PFSK-1 (cell line): ENCODE data around the gene TCAF1.

Experiments used
- FOXP2 ChIP-seq: optimal IDR thresholded peaks from 2 replicates; pipeline ENCODE3; 2011; ENCODE audit warnings: borderline replicate concordance, control low read depth, inconsistent platforms; ENCODE audit not compliant: insufficient read depth; ENCODE audit errors: extremely low read length, extremely low read depth
- POLR2AphosphoS5 ChIP-seq: IDR thresholded peaks from 2 replicates; pipeline ENCODE4 v1.6.1; 2012; ENCODE audit warnings: low read depth, mild to moderate bottlenecking, control low read depth, low read length, moderate library complexity
- SIN3A ChIP-seq: IDR thresholded peaks from 2 replicates; pipeline ENCODE4 v1.6.1; 2012; ENCODE audit warnings: mild to moderate bottlenecking, low read length, moderate library complexity, borderline replicate concordance; ENCODE audit not compliant: insufficient read depth
- TAF1 ChIP-seq: IDR thresholded peaks from 2 replicates; pipeline ENCODE4 v1.6.1; 2012; ENCODE audit warnings: low read length, control low read depth, borderline replicate concordance; ENCODE audit not compliant: insufficient read depth
- TF ChIP-seq, protein P1 (sequence below), 2 experiments: IDR thresholded peaks; 2 replicates each; pipeline versions ENCODE4 v1.6.1 to v1.8.0; 2011 to 2012; ENCODE audit warnings: low read depth in 2 of 2, low read length in 2 of 2, control low read depth in 1 of 2, inconsistent platforms in 1 of 2, mild to moderate bottlenecking in 1 of 2, moderate library complexity in 1 of 2; ENCODE audit not compliant: insufficient read depth in 1 of 2

Gene TCAF1

DNA sequence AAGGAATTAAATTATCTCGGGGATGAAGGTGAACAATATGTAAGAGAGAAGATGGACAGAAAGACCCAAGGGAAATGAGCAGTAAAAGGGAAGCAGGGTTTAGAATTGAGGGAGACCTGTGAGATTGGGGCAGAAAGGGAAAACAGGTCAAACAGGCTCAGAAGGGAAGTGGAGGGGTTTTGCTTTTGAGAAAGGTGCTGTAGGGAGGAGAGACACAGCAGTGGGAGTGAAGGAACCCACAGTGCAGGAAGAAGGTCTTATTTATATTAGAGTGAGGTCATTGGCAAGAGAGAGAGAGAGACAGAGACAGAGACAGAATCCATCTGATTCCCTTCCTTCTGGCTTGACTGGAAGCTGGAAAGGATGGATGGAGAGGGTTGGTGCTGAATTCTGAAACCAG is 3.5 kb upstream of the TCAF1 start:
- TF ChIP-seq FOXP2: no peak
- no peak for TF ChIP-seq TAF1
- TF ChIP-seq SIN3A: no peak
- no peak for TF ChIP-seq POLR2AphosphoS5
- TF ChIP-seq, protein P1, sequence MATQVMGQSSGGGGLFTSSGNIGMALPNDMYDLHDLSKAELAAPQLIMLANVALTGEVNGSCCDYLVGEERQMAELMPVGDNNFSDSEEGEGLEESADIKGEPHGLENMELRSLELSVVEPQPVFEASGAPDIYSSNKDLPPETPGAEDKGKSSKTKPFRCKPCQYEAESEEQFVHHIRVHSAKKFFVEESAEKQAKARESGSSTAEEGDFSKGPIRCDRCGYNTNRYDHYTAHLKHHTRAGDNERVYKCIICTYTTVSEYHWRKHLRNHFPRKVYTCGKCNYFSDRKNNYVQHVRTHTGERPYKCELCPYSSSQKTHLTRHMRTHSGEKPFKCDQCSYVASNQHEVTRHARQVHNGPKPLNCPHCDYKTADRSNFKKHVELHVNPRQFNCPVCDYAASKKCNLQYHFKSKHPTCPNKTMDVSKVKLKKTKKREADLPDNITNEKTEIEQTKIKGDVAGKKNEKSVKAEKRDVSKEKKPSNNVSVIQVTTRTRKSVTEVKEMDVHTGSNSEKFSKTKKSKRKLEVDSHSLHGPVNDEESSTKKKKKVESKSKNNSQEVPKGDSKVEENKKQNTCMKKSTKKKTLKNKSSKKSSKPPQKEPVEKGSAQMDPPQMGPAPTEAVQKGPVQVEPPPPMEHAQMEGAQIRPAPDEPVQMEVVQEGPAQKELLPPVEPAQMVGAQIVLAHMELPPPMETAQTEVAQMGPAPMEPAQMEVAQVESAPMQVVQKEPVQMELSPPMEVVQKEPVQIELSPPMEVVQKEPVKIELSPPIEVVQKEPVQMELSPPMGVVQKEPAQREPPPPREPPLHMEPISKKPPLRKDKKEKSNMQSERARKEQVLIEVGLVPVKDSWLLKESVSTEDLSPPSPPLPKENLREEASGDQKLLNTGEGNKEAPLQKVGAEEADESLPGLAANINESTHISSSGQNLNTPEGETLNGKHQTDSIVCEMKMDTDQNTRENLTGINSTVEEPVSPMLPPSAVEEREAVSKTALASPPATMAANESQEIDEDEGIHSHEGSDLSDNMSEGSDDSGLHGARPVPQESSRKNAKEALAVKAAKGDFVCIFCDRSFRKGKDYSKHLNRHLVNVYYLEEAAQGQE (IDR thresholded peaks at IDR 0.05; ENCODE audit: insufficient read depth in 1 of 2, low read depth in 2 of 2, low read length in 2 of 2): no peak

DNA sequence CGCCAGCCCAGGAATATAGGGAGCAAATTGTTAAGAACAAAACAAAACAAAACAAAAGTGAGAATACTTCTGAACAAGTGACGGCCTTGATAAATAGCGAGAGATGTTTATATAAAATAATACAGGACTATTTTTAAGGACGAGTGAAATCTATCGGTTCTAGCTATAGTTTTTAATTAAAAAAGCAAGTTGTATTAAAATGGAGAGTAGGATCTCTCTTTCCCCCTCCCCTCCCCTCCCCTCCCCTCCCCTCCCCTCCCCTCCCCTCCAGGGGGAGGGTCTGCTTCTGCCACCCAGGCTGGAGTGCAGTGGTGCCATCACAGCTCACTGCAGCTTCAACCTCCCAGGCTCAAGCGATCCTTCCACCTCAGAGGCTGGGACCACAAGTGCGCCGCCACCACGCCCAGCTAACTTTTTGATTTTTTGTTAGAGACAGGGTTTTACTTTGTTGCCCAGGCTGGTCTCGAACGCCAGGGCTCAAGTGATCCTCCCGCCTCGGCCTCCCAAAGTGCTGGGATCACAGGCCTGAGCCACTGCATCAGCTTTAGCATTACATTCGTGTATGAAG is 440 bp upstream of the TCAF1 start:
- no peak for TF ChIP-seq SIN3A
- peak; percentile 2; the same call in 1 of the 2 replicates for TF ChIP-seq TAF1

DNA sequence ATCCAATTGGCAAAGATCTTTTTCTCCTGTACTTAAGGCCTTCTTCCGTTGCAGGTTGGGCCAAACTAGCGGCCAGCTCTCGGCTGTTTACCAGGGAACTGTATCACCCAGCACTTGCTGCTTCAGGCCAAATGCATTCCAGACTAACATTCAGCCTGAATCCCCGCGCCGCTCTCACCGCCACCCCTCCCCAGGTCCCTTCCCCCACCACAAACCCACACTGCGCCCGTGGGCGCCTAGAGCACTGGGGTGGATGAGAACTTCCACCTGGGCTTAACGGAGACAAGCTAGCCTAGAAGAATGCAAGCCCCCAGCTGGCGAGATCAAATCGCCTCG is 676 bp downstream of the TCAF1 start:
- TF ChIP-seq SIN3A: no peak
- no peak for TF ChIP-seq FOXP2
- no peak for TF ChIP-seq TAF1
- TF ChIP-seq, protein P1 (IDR thresholded peaks at IDR 0.05; ENCODE audit: insufficient read depth in 1 of 2, low read depth in 2 of 2, low read length in 2 of 2): no peak
- TF ChIP-seq POLR2AphosphoS5: no peak

DNA sequence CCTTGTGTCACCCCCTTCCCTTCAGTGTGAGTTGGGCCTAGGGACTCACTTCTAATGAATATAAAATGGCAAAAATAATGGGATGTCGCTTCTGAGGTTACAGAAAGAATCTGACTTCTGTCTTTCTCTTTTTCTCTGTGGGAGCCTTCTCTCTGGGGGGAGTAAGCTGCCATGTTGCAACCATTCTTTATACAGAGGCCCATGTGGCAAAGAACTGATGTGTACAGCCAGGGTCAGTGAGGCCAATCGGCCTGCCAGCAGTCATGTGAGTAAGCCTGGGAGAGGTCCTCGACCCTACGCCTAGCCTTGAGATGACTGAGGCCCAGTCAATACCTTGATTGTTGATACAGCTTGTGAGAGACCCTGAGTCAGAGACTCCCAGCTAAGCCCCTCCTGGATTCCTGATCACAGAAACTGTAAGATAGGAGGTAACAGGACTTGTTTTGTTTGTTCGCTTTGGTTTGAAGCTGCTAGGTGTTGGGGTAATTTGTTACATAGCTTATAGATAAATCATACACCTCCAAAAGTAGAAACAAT is 1.7 kb downstream of the TCAF1 start:
- no peak for TF ChIP-seq SIN3A
- TF ChIP-seq FOXP2: no peak
- TF ChIP-seq POLR2AphosphoS5: no peak

DNA sequence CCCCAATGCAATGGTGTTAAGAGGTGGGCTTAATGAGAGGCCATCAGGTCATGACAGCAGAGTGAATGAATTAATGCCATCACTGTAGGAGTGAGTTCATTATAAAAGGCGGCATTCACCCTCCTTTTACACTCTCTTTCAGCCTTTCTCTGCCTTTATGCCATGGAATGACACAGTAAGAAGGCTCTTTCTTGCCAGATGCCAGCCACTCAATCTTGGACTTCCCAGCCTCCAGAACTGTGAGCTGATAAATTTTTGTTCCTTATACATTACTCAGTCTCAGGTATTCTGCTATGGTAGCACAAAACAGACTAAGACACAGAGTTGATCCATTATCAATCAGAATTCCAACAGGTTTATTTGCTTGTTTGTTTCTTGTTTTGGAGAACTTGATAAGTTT is 3.2 kb downstream of the TCAF1 start:
- TF ChIP-seq FOXP2 (no peak), SIN3A (no peak), POLR2AphosphoS5 (no peak), TAF1 (no peak)
- TF ChIP-seq, protein P1 (IDR thresholded peaks at IDR 0.05; ENCODE audit: insufficient read depth in 1 of 2, low read depth in 2 of 2, low read length in 2 of 2): no peak

DNA sequence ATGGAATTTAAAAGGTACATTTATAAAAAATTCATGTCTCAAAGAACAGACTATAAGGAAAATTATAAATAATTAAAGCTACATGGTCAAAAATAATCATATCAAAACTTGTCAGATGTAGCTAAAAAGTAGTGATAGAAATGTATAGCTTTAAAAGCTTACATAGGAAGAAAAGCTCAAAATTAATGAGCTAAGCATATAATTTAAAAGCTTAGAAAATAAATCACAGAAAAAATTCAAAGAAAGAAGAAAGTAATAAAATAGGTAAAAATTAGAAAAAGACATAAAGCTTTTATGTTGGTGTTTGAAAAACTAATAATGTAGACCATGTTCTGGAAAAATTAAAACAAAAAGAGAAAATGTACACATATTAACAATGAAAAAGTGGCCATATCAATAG is 5.3 kb downstream of the TCAF1 start:
- TF ChIP-seq POLR2AphosphoS5: no peak
- TF ChIP-seq, protein P1 (IDR thresholded peaks at IDR 0.05; ENCODE audit: insufficient read depth in 1 of 2, low read depth in 2 of 2, low read length in 2 of 2): no peak
- TF ChIP-seq FOXP2: no peak
- TF ChIP-seq SIN3A: no peak
- TF ChIP-seq TAF1: no peak
